Loucy (cell line): Measurements from ENCODE around the gene GLDC.

Experiments used
- CTCF ChIP-seq: fragments of 200-600 bp; sonication (generic); conservative IDR thresholded peaks from 2 replicates; pipeline ENCODE4 v1.5.1; 2014; ENCODE audit warnings: mild to moderate bottlenecking, antibody characterized with exemption, low read length
- EZH2phosphoT487 ChIP-seq: fragments of 200-600 bp; IDR thresholded peaks from 2 replicates; pipeline ENCODE4 v1.6.1; 2018; ENCODE audit warnings: antibody characterized with exemption, mild to moderate bottlenecking, moderate library complexity, borderline replicate concordance

- TF ChIP-seq CTCF (no peak), EZH2phosphoT487 (no peak)
Measured at GRCh38 chr9:6656614-6657300, 11.2 kb upstream of the GLDC start.
